Fibroblast of pulmonary artery (primary cell): ENCODE results near the gene SMG7.

ENCODE experiments used
- DNase-seq: peaks from one replicate; pipeline ENCODE4 v3.0.0-alpha.2; 2010; ENCODE audit warnings: low read depth
- H3K4me3 ChIP-seq: replicated peaks from 2 replicates; pipeline ENCODE4 v1.5.1; 2011; ENCODE audit warnings: low read depth, mild to moderate bottlenecking, control low read depth, low read length, moderate library complexity
- CTCF ChIP-seq: IDR thresholded peaks from 2 replicates; pipeline ENCODE4 v1.5.1; 2011; ENCODE audit warnings: mild to moderate bottlenecking, control low read depth, low read length, inconsistent platforms; ENCODE audit errors: missing control alignments

The SMG7 gene

DNA sequence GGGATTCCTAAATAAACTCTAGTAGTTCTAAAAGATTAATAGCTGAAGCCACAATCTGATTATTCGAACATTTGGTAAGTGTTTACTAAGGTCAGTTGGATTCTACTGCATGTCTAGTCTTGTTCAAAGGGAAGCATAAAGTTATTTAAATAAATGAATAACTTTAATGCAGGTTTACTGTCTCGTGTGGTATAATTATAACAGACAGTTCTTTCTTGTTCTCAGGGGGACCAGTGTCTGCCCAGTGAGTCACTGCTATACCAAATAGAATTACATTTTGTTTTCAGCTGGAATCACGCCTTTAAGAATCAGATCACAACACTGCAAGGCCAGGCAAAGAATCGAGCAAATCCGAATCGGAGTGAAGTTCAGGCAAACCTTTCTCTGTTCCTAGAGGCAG is 45.1 kb downstream of the SMG7 start:
- no peak for DNase-seq
- H3K4me3 ChIP-seq: no peak overlapping the region

GRCh38 chr1:183520379-183520778 is 48.1 kb downstream of the SMG7 start:
- DNase-seq: peak; percentile 10
- no peak overlapping the region for H3K4me3 ChIP-seq
- TF ChIP-seq CTCF: no peak

More for the DNA sequence above, 45.1 kb downstream of the SMG7 start:
- no peak for TF ChIP-seq CTCF

GRCh38 chr1:183522104-183522503 is 49.8 kb downstream of the SMG7 start:
- no peak for TF ChIP-seq CTCF
- DNase-seq: no peak
- H3K4me3 ChIP-seq: no peak overlapping the region

GRCh38 chr1:183528577-183528976 is 56.3 kb downstream of the SMG7 start:
- DNase-seq: no peak
- H3K4me3 ChIP-seq: no peak overlapping the region
- no peak for TF ChIP-seq CTCF

- no peak for TF ChIP-seq CTCF
- no peak for DNase-seq
- no peak overlapping the region for H3K4me3 ChIP-seq
Measured at GRCh38 chr1:183533617-183534174, 61.4 kb downstream of the SMG7 start.

DNA sequence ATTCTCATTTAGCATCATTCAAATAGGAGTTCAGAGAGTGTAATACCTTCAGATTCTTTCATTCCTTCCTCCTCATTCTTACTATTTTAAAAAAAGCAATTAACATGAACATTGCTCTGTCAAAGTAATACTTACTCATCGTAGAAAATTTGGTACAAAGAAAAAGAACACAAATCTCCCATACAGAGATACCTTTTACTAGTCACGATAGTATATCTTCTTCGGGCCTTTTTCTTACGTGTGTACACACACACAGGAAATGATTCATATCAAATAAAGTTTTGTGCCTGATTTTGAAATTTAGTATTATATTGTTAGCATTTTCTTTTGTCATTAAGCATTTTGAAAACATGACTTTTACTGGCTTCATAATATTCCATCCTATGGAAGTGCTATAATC is 65.1 kb downstream of the SMG7 start:
- no peak for TF ChIP-seq CTCF
- no peak overlapping the region for H3K4me3 ChIP-seq
- peak; percentile 30 for DNase-seq

GRCh38 chr1:183543619-183544204 is 71.4 kb downstream of the SMG7 start:
- TF ChIP-seq CTCF: peak; percentile 92
- H3K4me3 ChIP-seq: no peak overlapping the region
- peak; percentile 81 for DNase-seq
